Thyroid gland (tissue), 4 donors: ENCODE data around the gene TSSK3.

ENCODE experiments used
- CTCF ChIP-seq, 6 experiments: fragments of 200-600 bp in 3 of 6; fragments of 450-650 bp in 3 of 6; sonication (generic) in 3 of 6; IDR thresholded peaks; one replicate each; pipeline ENCODE4 v1.5.1; 2016 to 2019; ENCODE audit warnings: antibody characterized with exemption in 6 of 6, mild to moderate bottlenecking in 2 of 6, inconsistent platforms in 1 of 6, moderate library complexity in 1 of 6
- POLR2A ChIP-seq, 2 donors: fragments of 450-650 bp; IDR thresholded peaks; one replicate each; pipeline ENCODE4 v1.6.1; 2017; ENCODE audit warnings: antibody characterized with exemption in 2 of 2, mild to moderate bottlenecking in 2 of 2, moderate library complexity in 1 of 2

DNA sequence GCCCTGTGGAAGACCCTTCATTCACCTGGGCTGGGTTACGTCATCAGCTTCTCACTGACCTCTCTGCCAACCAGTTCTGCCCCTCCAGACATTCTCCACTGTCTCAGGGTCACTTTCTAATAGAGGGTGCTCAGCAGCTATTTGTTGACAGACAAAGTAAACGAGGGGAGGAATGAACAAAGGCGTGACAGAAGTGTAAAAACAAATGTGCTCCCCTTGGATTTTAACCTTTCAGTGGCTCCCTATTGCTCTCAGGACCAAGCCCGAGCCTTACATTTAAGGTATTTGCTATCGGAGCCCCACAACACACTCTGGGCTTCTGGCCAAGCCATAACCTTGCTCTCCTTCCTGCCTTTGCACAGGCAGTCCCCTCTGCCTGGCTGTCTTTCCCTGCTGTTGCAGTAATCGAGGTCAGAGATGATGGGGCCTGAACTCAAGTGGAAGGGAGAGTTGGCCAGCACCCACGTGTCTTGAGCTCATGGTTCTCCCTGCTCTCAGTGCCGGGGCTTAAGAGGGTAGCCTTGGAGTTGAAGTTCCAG is 17.0 kb upstream of the TSSK3 start:
- no peak for TF ChIP-seq CTCF (IDR thresholded peaks at IDR 0.05)
- no peak for TF ChIP-seq POLR2A (IDR thresholded peaks at IDR 0.05)
